Measurements from ENCODE around the gene NKX2-4. TPM values are rescaled to one million over a fixed set of nuclear protein-coding genes. Genes with fewer than 3 reads are reported as not detected.

The NKX2-4 gene
- total RNA-seq, result not detected
- under 0.01 TPM for polyA plus RNA-seq
- long read RNA-seq, donor 1, result 0 reads
- long read RNA-seq, donor 2, result 0 reads
- long read RNA-seq, donor 3, result 0 reads
- long read RNA-seq, donor 4, result 0 reads
- long read RNA-seq, donor 5, result 0 reads
- long read RNA-seq, donor 6, result 0 reads
- long read RNA-seq, donor 7, result 0 reads
- long read RNA-seq, donor 8, result 0 reads
- long read RNA-seq, donor 9, result 0 reads
- long read RNA-seq, donor 10, result 0 reads

- H3K4me3 ChIP-seq (ENCODE audit: low read length in 2 of 2), result peak within 1 kb of the TSS in 1 of 2 donors; percentile 39
Measured at GRCh38 chr20:21397341-21398108, at the start of gene NKX2-4. NKX2-4 (minus strand) TSS chr20:21397526; CDS start chr20:21397399, 127 bp downstream.

GRCh38 chr20:21437816-21438215 lies 40.5 kb upstream of the NKX2-4 start:
- DNase-seq (ENCODE audit: low read depth in 6 of 9, low spot score in 9 of 9), result no peak
- 97% methylated on average over 2 of the region's 2 CpGs for WGBS
- Histone ChIP-seq H3K27ac (ENCODE audit: low read depth in 1 of 2, low read length in 1 of 2) (no peak overlapping the region), H3K9me3 (ENCODE audit: control insufficient read depth in 2 of 2, insufficient read depth in 1 of 2, low read length in 1 of 2) (no peaks in the 10 kb centered on the region), H3K27me3 (ENCODE audit: control insufficient read depth in 2 of 2, insufficient read depth in 1 of 2, low read length in 1 of 2) (no peaks in the 10 kb centered on the region), H3K4me1 (ENCODE audit: control insufficient read depth in 2 of 2, insufficient read depth in 2 of 2, low read length in 2 of 2) (no peaks in the 10 kb centered on the region), H3K4me3 (ENCODE audit: low read length in 2 of 2) (no peak overlapping the region), H3K36me3 (ENCODE audit: control insufficient read depth in 2 of 2, insufficient read depth in 2 of 2, low read length in 1 of 2) (no peaks in the 10 kb centered on the region)

More at GRCh38 chr20:21397341-21398108, at the start of gene NKX2-4:
- Histone ChIP-seq H3K27ac (ENCODE audit: low read depth in 1 of 2, low read length in 1 of 2) (no peak within 1 kb of the TSS), H3K4me1 (ENCODE audit: control insufficient read depth in 2 of 2, insufficient read depth in 2 of 2, low read length in 2 of 2) (peaks cover 4 to 12% of the 10 kb centered on the region in 2 donors), H3K9me3 (ENCODE audit: control insufficient read depth in 2 of 2, insufficient read depth in 1 of 2, low read length in 1 of 2) (peaks cover 0 to 2% of the 10 kb centered on the region in 2 donors), H3K36me3 (ENCODE audit: control insufficient read depth in 2 of 2, insufficient read depth in 2 of 2, low read length in 1 of 2) (no peaks in the 10 kb centered on the region), H3K27me3 (ENCODE audit: control insufficient read depth in 2 of 2, insufficient read depth in 1 of 2, low read length in 1 of 2) (peaks cover 56 to 92% of the 10 kb centered on the region in 2 donors)
- WGBS, result 10% methylated on average over 57 of the region's 57 CpGs
- DNase-seq (ENCODE audit: low read depth in 6 of 9, low spot score in 9 of 9), result peak in 1 of 9 donors; percentile 9

GRCh38 chr20:21437248-21437647 lies 39.9 kb upstream of the NKX2-4 start:
- H3K27ac ChIP-seq (ENCODE audit: low read depth in 1 of 2, low read length in 1 of 2), result no peak overlapping the region
- no peak for DNase-seq (ENCODE audit: low read depth in 6 of 9, low spot score in 9 of 9)
- no peaks in the 10 kb centered on the region for H3K27me3 ChIP-seq (ENCODE audit: control insufficient read depth in 2 of 2, insufficient read depth in 1 of 2, low read length in 1 of 2)
- H3K9me3 ChIP-seq (ENCODE audit: control insufficient read depth in 2 of 2, insufficient read depth in 1 of 2, low read length in 1 of 2), result no peaks in the 10 kb centered on the region
- 99% methylated on average over 1 of the region's 1 CpG for WGBS
- H3K4me1 ChIP-seq (ENCODE audit: control insufficient read depth in 2 of 2, insufficient read depth in 2 of 2, low read length in 2 of 2), result no peaks in the 10 kb centered on the region
- H3K4me3 ChIP-seq (ENCODE audit: low read length in 2 of 2), result no peak overlapping the region
- no peaks in the 10 kb centered on the region for H3K36me3 ChIP-seq (ENCODE audit: control insufficient read depth in 2 of 2, insufficient read depth in 2 of 2, low read length in 1 of 2)

- Histone ChIP-seq H3K27ac (ENCODE audit: low read depth in 1 of 2, low read length in 1 of 2) (no peak overlapping the region), H3K4me1 (ENCODE audit: control insufficient read depth in 2 of 2, insufficient read depth in 2 of 2, low read length in 2 of 2) (no peaks in the 10 kb centered on the region), H3K4me3 (ENCODE audit: low read length in 2 of 2) (no peak overlapping the region), H3K9me3 (ENCODE audit: control insufficient read depth in 2 of 2, insufficient read depth in 1 of 2, low read length in 1 of 2) (no peaks in the 10 kb centered on the region), H3K27me3 (ENCODE audit: control insufficient read depth in 2 of 2, insufficient read depth in 1 of 2, low read length in 1 of 2) (no peaks in the 10 kb centered on the region), H3K36me3 (ENCODE audit: control insufficient read depth in 2 of 2, insufficient read depth in 2 of 2, low read length in 1 of 2) (no peaks in the 10 kb centered on the region)
- no peak for DNase-seq (ENCODE audit: low read depth in 6 of 9, low spot score in 9 of 9)
- WGBS, result 71% methylated on average over 4 of the region's 4 CpGs
Measured at GRCh38 chr20:21436205-21436604, 38.9 kb upstream of the NKX2-4 start.

GRCh38 chr20:21435576-21435975 lies 38.2 kb upstream of the NKX2-4 start:
- no peaks in the 10 kb centered on the region for H3K27me3 ChIP-seq (ENCODE audit: control insufficient read depth in 2 of 2, insufficient read depth in 1 of 2, low read length in 1 of 2)
- no peak for DNase-seq (ENCODE audit: low read depth in 6 of 9, low spot score in 9 of 9)
- H3K4me1 ChIP-seq (ENCODE audit: control insufficient read depth in 2 of 2, insufficient read depth in 2 of 2, low read length in 2 of 2), result no peaks in the 10 kb centered on the region
- no peak overlapping the region for H3K27ac ChIP-seq (ENCODE audit: low read depth in 1 of 2, low read length in 1 of 2)
- WGBS, result 32% methylated on average over 3 of the region's 3 CpGs
- no peaks in the 10 kb centered on the region for H3K9me3 ChIP-seq (ENCODE audit: control insufficient read depth in 2 of 2, insufficient read depth in 1 of 2, low read length in 1 of 2)
- H3K36me3 ChIP-seq (ENCODE audit: control insufficient read depth in 2 of 2, insufficient read depth in 2 of 2, low read length in 1 of 2), result no peaks in the 10 kb centered on the region
- no peak overlapping the region for H3K4me3 ChIP-seq (ENCODE audit: low read length in 2 of 2)

GRCh38 chr20:21433329-21433890 lies 36.1 kb upstream of the NKX2-4 start:
- Histone ChIP-seq H3K9me3 (ENCODE audit: control insufficient read depth in 2 of 2, insufficient read depth in 1 of 2, low read length in 1 of 2) (no peaks in the 10 kb centered on the region), H3K36me3 (ENCODE audit: control insufficient read depth in 2 of 2, insufficient read depth in 2 of 2, low read length in 1 of 2) (no peaks in the 10 kb centered on the region), H3K4me3 (ENCODE audit: low read length in 2 of 2) (no peak overlapping the region), H3K4me1 (ENCODE audit: control insufficient read depth in 2 of 2, insufficient read depth in 2 of 2, low read length in 2 of 2) (no peaks in the 10 kb centered on the region), H3K27me3 (ENCODE audit: control insufficient read depth in 2 of 2, insufficient read depth in 1 of 2, low read length in 1 of 2) (peaks cover 0 to 2% of the 10 kb centered on the region in 2 donors), H3K27ac (ENCODE audit: low read depth in 1 of 2, low read length in 1 of 2) (no peak overlapping the region)
- 93% methylated on average over 2 of the region's 2 CpGs for WGBS
- no peak for DNase-seq (ENCODE audit: low read depth in 6 of 9, low spot score in 9 of 9)

- H3K27ac ChIP-seq (ENCODE audit: low read depth in 1 of 2, low read length in 1 of 2), result no peak overlapping the region
- 97% methylated on average over 4 of the region's 4 CpGs for WGBS
- no peaks in the 10 kb centered on the region for H3K9me3 ChIP-seq (ENCODE audit: control insufficient read depth in 2 of 2, insufficient read depth in 1 of 2, low read length in 1 of 2)
- peaks cover 0 to 2% of the 10 kb centered on the region in 2 donors for H3K27me3 ChIP-seq (ENCODE audit: control insufficient read depth in 2 of 2, insufficient read depth in 1 of 2, low read length in 1 of 2)
- H3K36me3 ChIP-seq (ENCODE audit: control insufficient read depth in 2 of 2, insufficient read depth in 2 of 2, low read length in 1 of 2), result no peaks in the 10 kb centered on the region
- no peak overlapping the region for H3K4me3 ChIP-seq (ENCODE audit: low read length in 2 of 2)
- H3K4me1 ChIP-seq (ENCODE audit: control insufficient read depth in 2 of 2, insufficient read depth in 2 of 2, low read length in 2 of 2), result no peaks in the 10 kb centered on the region
- no peak for DNase-seq (ENCODE audit: low read depth in 6 of 9, low spot score in 9 of 9)
Measured at GRCh38 chr20:21432911-21433310, 35.6 kb upstream of the NKX2-4 start.

GRCh38 chr20:21430020-21430419 lies 32.7 kb upstream of the NKX2-4 start:
- H3K9me3 ChIP-seq (ENCODE audit: control insufficient read depth in 2 of 2, insufficient read depth in 1 of 2, low read length in 1 of 2), result peaks cover 2 to 3% of the 10 kb centered on the region in 2 donors
- H3K4me1 ChIP-seq (ENCODE audit: control insufficient read depth in 2 of 2, insufficient read depth in 2 of 2, low read length in 2 of 2), result no peaks in the 10 kb centered on the region
- H3K36me3 ChIP-seq (ENCODE audit: control insufficient read depth in 2 of 2, insufficient read depth in 2 of 2, low read length in 1 of 2), result no peaks in the 10 kb centered on the region
- no peak overlapping the region for H3K27ac ChIP-seq (ENCODE audit: low read depth in 1 of 2, low read length in 1 of 2)
- no peak overlapping the region for H3K4me3 ChIP-seq (ENCODE audit: low read length in 2 of 2)
- DNase-seq (ENCODE audit: low read depth in 6 of 9, low spot score in 9 of 9), result no peak
- peaks cover 0 to 2% of the 10 kb centered on the region in 2 donors for H3K27me3 ChIP-seq (ENCODE audit: control insufficient read depth in 2 of 2, insufficient read depth in 1 of 2, low read length in 1 of 2)
- WGBS, result 96% methylated on average over 3 of the region's 3 CpGs

GRCh38 chr20:21424846-21425245 lies 27.5 kb upstream of the NKX2-4 start:
- WGBS, result 82% methylated on average over 4 of the region's 4 CpGs
- H3K9me3 ChIP-seq (ENCODE audit: control insufficient read depth in 2 of 2, insufficient read depth in 1 of 2, low read length in 1 of 2), result peaks cover 2 to 3% of the 10 kb centered on the region in 2 donors

More at GRCh38 chr20:21424846-21425245, 27.5 kb upstream of the NKX2-4 start:
- H3K27me3 ChIP-seq (ENCODE audit: control insufficient read depth in 2 of 2, insufficient read depth in 1 of 2, low read length in 1 of 2), result no peaks in the 10 kb centered on the region
- H3K36me3 ChIP-seq (ENCODE audit: control insufficient read depth in 2 of 2, insufficient read depth in 2 of 2, low read length in 1 of 2), result no peaks in the 10 kb centered on the region
- no peak overlapping the region for H3K27ac ChIP-seq (ENCODE audit: low read depth in 1 of 2, low read length in 1 of 2)
- H3K4me1 ChIP-seq (ENCODE audit: control insufficient read depth in 2 of 2, insufficient read depth in 2 of 2, low read length in 2 of 2), result no peaks in the 10 kb centered on the region
- no peak overlapping the region for H3K4me3 ChIP-seq (ENCODE audit: low read length in 2 of 2)
- no peak for DNase-seq (ENCODE audit: low read depth in 6 of 9, low spot score in 9 of 9)
